Measurements from ENCODE around the gene NEDD4L. TPM values are rescaled to one million over a fixed set of nuclear protein-coding genes. Genes with fewer than 3 reads are reported as not detected.

The NEDD4L gene
- total RNA-seq, 3 donors from 2014 or later, result 161 to 309 (median 256) TPM

GRCh38 chr18:58337686-58338085, 293.7 kb downstream of the NEDD4L start:
- Histone ChIP-seq H3K4me3 (no peak overlapping the region), H3K36me3 (ENCODE audit: low read depth) (no peaks in the 10 kb centered on the region), H3K9me3 (no peaks in the 10 kb centered on the region), H3K4me1 (ENCODE audit: low read depth) (peaks cover 5% of the 10 kb centered on the region)
- DNase-seq (peak in 1 of 3 donors; percentile 63), ATAC-seq (peak; percentile 72)
- no peak for TF ChIP-seq CTCF (IDR thresholded peaks at IDR 0.05)
- intact Hi-C loops (cut with DNase I, micrococcal nuclease), result no loop called here

DNA sequence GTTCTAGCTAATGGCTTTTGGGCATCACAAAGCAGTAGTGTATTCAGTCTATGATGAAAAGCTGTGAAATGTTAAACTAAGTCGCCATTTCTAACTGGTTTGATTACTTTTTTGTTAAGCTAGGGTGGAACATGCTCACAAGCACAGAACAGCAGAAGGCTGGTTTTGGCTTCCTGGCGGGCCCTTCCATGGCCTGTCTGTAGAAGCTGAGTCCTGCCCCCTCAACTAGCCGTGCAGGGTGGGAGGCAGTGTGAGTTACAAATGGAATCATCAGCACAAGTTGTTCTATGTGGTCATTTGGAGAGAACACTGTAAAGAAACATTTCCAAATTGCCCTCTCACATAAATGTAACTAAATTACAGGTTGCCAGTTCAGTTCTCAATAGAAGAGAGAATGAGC, 294.1 kb downstream of the NEDD4L start:
- no peak for DNase-seq
- no peaks in the 10 kb centered on the region for H3K36me3 ChIP-seq (ENCODE audit: low read depth)
- intact Hi-C loops (cut with DNase I, micrococcal nuclease), result no loop called here
- no peak for TF ChIP-seq CTCF (IDR thresholded peaks at IDR 0.05)
- no peaks in the 10 kb centered on the region for H3K9me3 ChIP-seq
- H3K4me3 ChIP-seq, result no peak overlapping the region
- no peak for ATAC-seq
- peaks cover 5% of the 10 kb centered on the region for H3K4me1 ChIP-seq (ENCODE audit: low read depth)

GRCh38 chr18:58338961-58339592, 295.1 kb downstream of the NEDD4L start:
- TF ChIP-seq CTCF (IDR thresholded peaks at IDR 0.05), result no peak
- no peak for DNase-seq
- no peaks in the 10 kb centered on the region for H3K9me3 ChIP-seq
- peaks cover 5% of the 10 kb centered on the region for H3K4me1 ChIP-seq (ENCODE audit: low read depth)
- ATAC-seq, result no peak
- intact Hi-C loops (cut with DNase I, micrococcal nuclease), result no loop called here
- H3K36me3 ChIP-seq (ENCODE audit: low read depth), result no peaks in the 10 kb centered on the region
- no peak overlapping the region for H3K4me3 ChIP-seq

DNA sequence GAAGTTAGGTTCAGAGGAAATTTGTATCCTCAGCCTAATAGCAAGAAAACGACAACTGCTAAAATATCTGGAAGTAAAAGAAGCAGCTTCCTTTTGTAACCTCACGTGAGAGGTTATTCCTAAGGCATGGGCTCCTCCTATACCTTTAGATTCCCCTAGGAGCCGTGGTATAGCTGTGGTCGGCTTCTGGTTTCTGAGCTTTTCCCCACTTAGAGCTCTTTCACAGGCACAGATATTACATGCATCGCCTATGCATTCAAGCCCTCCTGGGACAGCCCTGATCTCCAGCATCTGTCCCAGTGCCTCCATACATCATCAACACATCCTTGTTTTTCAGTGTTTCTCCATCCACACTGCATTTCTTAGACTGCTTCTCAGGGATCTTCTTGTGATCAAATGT, 295.9 kb downstream of the NEDD4L start:
- H3K9me3 ChIP-seq, result no peaks in the 10 kb centered on the region
- ATAC-seq (no peak), DNase-seq (no peak)
- no peaks in the 10 kb centered on the region for H3K36me3 ChIP-seq (ENCODE audit: low read depth)
- no peak overlapping the region for H3K4me3 ChIP-seq
- intact Hi-C loops (cut with DNase I, micrococcal nuclease), result no loop called here
- no peak for TF ChIP-seq CTCF (IDR thresholded peaks at IDR 0.05)
- H3K4me1 ChIP-seq (ENCODE audit: low read depth), result peaks cover 5% of the 10 kb centered on the region

DNA sequence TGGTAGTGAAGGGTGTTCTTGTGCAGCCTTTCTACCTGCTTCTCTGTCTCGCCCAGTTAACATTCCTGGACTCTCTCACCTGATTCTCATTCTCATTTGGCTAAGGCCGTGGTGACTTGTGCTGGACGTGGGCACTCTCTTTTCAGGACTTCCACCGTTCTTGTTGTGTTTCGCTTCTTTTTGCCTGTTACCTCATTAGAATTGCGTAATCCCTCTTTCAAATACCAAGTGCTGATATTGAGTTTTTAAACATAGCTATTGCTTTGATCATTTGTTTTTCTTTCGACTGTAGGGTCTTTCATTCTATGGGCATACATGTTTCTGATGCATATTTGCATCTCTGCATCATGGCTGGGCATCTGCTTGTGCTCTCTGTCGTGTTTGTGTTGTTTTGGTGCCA, 297.9 kb downstream of the NEDD4L start:
- H3K4me1 ChIP-seq (ENCODE audit: low read depth), result peaks cover 5% of the 10 kb centered on the region
- H3K9me3 ChIP-seq, result no peaks in the 10 kb centered on the region
- H3K4me3 ChIP-seq, result no peak overlapping the region
- DNase-seq (no peak), ATAC-seq (no peak)
- H3K36me3 ChIP-seq (ENCODE audit: low read depth), result no peaks in the 10 kb centered on the region
- TF ChIP-seq CTCF (IDR thresholded peaks at IDR 0.05), result no peak
- intact Hi-C loops (cut with DNase I, micrococcal nuclease), result no loop called here
